Pancreas (tissue), 10 donors: ENCODE data around the gene WSCD2. TPM values are rescaled to one million over a fixed set of nuclear protein-coding genes. Genes with fewer than 3 reads are reported as not detected.
A peak's percentile ranks its signal among the peaks of the same experiment; 100 is the strongest.

Experiments
- ATAC-seq, 4 donors: fragments of 200-7000 bp; cut with Tn5 transposase; one replicate each; pipeline versions ENCODE4 v1.8.0 to v1.9.1; 2020; ENCODE audit warnings: mild to moderate bottlenecking in 4 of 4, moderate library complexity in 4 of 4
- DNase-seq, 6 donors: peaks; one replicate each; pipeline ENCODE4 v3.0.0-alpha.2; 2020
- FAIRE-seq: peaks from 2 replicates; lab custom pipeline; 2012; peaks lifted over from hg19 to GRCh38; lab: Jason Lieb, UNC
- H3K27ac ChIP-seq, 4 donors: fragments of 200-600 bp; sonication (generic); 1 replicate in 3 of 4; 2 replicates in 1 of 4; pipeline versions ENCODE4 v1.5.0 to v1.8.0; 2020
- H3K27me3 ChIP-seq, 4 donors: fragments of 200-600 bp; one replicate each; pipeline ENCODE4 v1.8.0; 2021
- H3K36me3 ChIP-seq, 3 donors: fragments of 200-600 bp; sonication (generic) in 1 of 3; one replicate each; pipeline versions ENCODE4 v1.5.0 to v1.8.0; 2020 to 2021
- H3K4me1 ChIP-seq, 3 donors: fragments of 200-600 bp; one replicate each; pipeline ENCODE4 v1.8.0; 2021
- H3K4me3 ChIP-seq, 4 donors: fragments of 200-600 bp; sonication (generic) in 2 of 4; one replicate each; pipeline versions ENCODE4 v1.5.0 to v1.8.0; 2020 to 2021
- H3K9me3 ChIP-seq, 4 donors: fragments of 200-600 bp; one replicate each; pipeline ENCODE4 v1.8.0; 2021
- WGBS, 2 donors: extraction: QIAGEN DNeasy Blood & Tissue Kit; methylation state at CpG; one replicate each; pipeline ENCODE4 v1.1.7; 2013; 5-methylcytosine and 5-hydroxymethylcytosine counted together
- intact Hi-C, 3 donors: fragments of 100-400 bp; cut with DNase I; formaldehyde crosslinking; loops; one replicate each; pipeline versions ENCODE4 v1.11.1 to v1.14.2; 2022
- polyA plus RNA-seq, 2 donors: library from polyadenylated mRNA; stranded (reverse); fragments of 200-250 nt; gene quantifications; one replicate each; pipeline ENCODE4 v1.2.3, GENCODE V29; 2013
- total RNA-seq, 6 donors: library from RNA; stranded (reverse); fragmentation: NEBNext Ultra II Directional in 4 of 6; extraction: Animal tissue kit (Norgen Biotek cat#: 25700) in 4 of 6; gene quantifications; one replicate each; pipeline versions ENCODE4 v1.2.1 to v1.2.4, GENCODE V29; 2021 to 2023
- TF ChIP-seq, protein P1 (sequence below), 4 donors: fragments of 200-600 bp; sonication (generic) in 3 of 4; IDR thresholded peaks; one replicate each; pipeline versions ENCODE4 v1.5.0 to v1.8.0; 2021; ENCODE audit warnings: antibody characterized with exemption in 4 of 4
- donor health status: healthy with polysubstance abuse.
- donor health status: DM: no; HTN: no; CAD: no; lungs with moderate emphysema.
- donor health status: DM: no; HTN: no; CAD: no.
- donor health status: control.
- donor health status: control.
- donor health status: Bipolar disorder and iron deficiency.
- donor health status: DM: yes; HTN: yes; CAD: no.
- donor health status: DM: no; HTN: no; CAD: no.
- donor health status: DM: no; HTN: no; CAD: no.
- donor health status: DM: yes; HTN: yes; CAD: no.

Gene WSCD2
- total and polyA plus RNA-seq, 8 donors = 0.14 to 5.8 (median 1.1) TPM; not detected in 1

GRCh38 chr12:108099778-108100489 is 29.2 kb upstream of the WSCD2 start:
- FAIRE-seq = no peak

GRCh38 chr12:108101605-108102175 is 27.4 kb upstream of the WSCD2 start:
- no peak overlapping the region for H3K4me3 ChIP-seq
- H3K36me3 ChIP-seq = no peaks in the 10 kb centered on the region
- intact Hi-C loops = no loop called here
- H3K4me1 ChIP-seq = no peaks in the 10 kb centered on the region
- 52 to 64% methylated on average over 3 of the region's 3 CpGs for WGBS, 2 donors
- TF ChIP-seq, protein P1, sequence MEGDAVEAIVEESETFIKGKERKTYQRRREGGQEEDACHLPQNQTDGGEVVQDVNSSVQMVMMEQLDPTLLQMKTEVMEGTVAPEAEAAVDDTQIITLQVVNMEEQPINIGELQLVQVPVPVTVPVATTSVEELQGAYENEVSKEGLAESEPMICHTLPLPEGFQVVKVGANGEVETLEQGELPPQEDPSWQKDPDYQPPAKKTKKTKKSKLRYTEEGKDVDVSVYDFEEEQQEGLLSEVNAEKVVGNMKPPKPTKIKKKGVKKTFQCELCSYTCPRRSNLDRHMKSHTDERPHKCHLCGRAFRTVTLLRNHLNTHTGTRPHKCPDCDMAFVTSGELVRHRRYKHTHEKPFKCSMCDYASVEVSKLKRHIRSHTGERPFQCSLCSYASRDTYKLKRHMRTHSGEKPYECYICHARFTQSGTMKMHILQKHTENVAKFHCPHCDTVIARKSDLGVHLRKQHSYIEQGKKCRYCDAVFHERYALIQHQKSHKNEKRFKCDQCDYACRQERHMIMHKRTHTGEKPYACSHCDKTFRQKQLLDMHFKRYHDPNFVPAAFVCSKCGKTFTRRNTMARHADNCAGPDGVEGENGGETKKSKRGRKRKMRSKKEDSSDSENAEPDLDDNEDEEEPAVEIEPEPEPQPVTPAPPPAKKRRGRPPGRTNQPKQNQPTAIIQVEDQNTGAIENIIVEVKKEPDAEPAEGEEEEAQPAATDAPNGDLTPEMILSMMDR (IDR thresholded peaks at IDR 0.05) = no peak
- no peak overlapping the region for H3K27ac ChIP-seq
- no peaks in the 10 kb centered on the region for H3K9me3 ChIP-seq
- ATAC-seq (no peak), FAIRE-seq (no peak), DNase-seq (no peak)
- H3K27me3 ChIP-seq = no peaks in the 10 kb centered on the region

More at GRCh38 chr12:108099778-108100489, 29.2 kb upstream of the WSCD2 start:
- H3K27me3 ChIP-seq = no peaks in the 10 kb centered on the region
- no peaks in the 10 kb centered on the region for H3K9me3 ChIP-seq
- ATAC-seq = peak in 2 of 4 donors; percentile 22 to 51
- DNase-seq = no peak
- 31 to 33% methylated on average over 4 of the region's 4 CpGs for WGBS, 2 donors
- H3K4me3 ChIP-seq = no peak overlapping the region
- no peaks in the 10 kb centered on the region for H3K4me1 ChIP-seq
- no peaks in the 10 kb centered on the region for H3K36me3 ChIP-seq
- no peak overlapping the region for H3K27ac ChIP-seq
- TF ChIP-seq, protein P1 (IDR thresholded peaks at IDR 0.05) = no peak
- intact Hi-C loops = no loop called here

- no peaks in the 10 kb centered on the region for H3K36me3 ChIP-seq
- 0 to 38% methylated on average over 1 of the region's 1 CpG for WGBS, 2 donors
- H3K4me1 ChIP-seq = no peaks in the 10 kb centered on the region
- intact Hi-C loops = no loop called here
- FAIRE-seq (no peak), DNase-seq (no peak), ATAC-seq (no peak)
- TF ChIP-seq, protein P1 (IDR thresholded peaks at IDR 0.05) = no peak
- H3K9me3 ChIP-seq = no peaks in the 10 kb centered on the region
- H3K4me3 ChIP-seq = no peak overlapping the region
- H3K27ac ChIP-seq = no peak overlapping the region
- no peaks in the 10 kb centered on the region for H3K27me3 ChIP-seq
These were observed 26.7 kb upstream of the WSCD2 start for GRCh38 chr12:108102363-108102762.

DNA sequence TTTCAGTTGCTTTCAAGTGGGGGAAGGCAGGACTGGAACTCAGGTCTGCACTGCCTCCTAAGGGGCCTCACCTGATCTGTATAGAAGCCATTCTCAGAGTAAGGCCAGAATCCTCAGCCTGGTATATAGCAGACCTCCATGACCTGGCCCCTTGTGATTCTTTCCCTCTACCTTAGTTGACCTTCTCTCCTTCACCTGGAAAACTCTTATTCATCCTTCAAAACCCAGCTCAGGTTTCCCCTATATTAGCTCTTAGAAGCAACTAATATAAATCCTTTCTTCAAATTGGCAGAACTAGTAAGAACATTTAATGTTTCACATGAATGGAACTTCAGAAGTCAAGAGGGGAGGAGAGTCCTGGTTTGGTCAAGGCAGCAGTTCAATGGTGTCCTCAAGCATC is 26.0 kb upstream of the WSCD2 start:
- FAIRE-seq (no peak), DNase-seq (no peak), ATAC-seq (no peak)
- Histone ChIP-seq H3K27me3 (no peaks in the 10 kb centered on the region), H3K36me3 (no peaks in the 10 kb centered on the region), H3K4me3 (no peak overlapping the region), H3K27ac (no peak overlapping the region), H3K4me1 (no peaks in the 10 kb centered on the region), H3K9me3 (no peaks in the 10 kb centered on the region)
- intact Hi-C loops = no loop called here
- TF ChIP-seq, protein P1 (IDR thresholded peaks at IDR 0.05) = no peak

GRCh38 chr12:108103517-108103916 is 25.6 kb upstream of the WSCD2 start:
- no peaks in the 10 kb centered on the region for H3K27me3 ChIP-seq
- FAIRE-seq = no peak
- H3K4me3 ChIP-seq = no peak overlapping the region
- H3K36me3 ChIP-seq = no peaks in the 10 kb centered on the region
- no peaks in the 10 kb centered on the region for H3K4me1 ChIP-seq
- no peak for DNase-seq
- ATAC-seq = no peak
- no peak overlapping the region for H3K27ac ChIP-seq
- TF ChIP-seq, protein P1 (IDR thresholded peaks at IDR 0.05) = no peak
- no peaks in the 10 kb centered on the region for H3K9me3 ChIP-seq
- intact Hi-C loops = no loop called here
- 57 to 75% methylated on average over 3 of the region's 3 CpGs for WGBS, 2 donors
